Stimulated activated CD4-positive, alpha-beta T cell treated with anti-CD3 and anti-CD28 coated beads, Interleukin-4, amount 100 ng/mL, for 4 hours (primary cell): ENCODE measurements around the gene PLEKHM3.

Experiments
- DNase-seq, 2 experiments: peaks; one replicate each; pipeline ENCODE4 v3.0.0-alpha.2; 2020

The PLEKHM3 gene

GRCh38 chr2:207783514-207783913 is 241.8 kb downstream of the PLEKHM3 start:
- DNase-seq = no peak

GRCh38 chr2:207782238-207783030 is 242.9 kb downstream of the PLEKHM3 start:
- no peak for DNase-seq

GRCh38 chr2:207779523-207779922 is 245.8 kb downstream of the PLEKHM3 start:
- DNase-seq = no peak

- no peak for DNase-seq
Observed at GRCh38 chr2:207778298-207778882, 246.9 kb downstream of the PLEKHM3 start.

- no peak for DNase-seq
Observed at GRCh38 chr2:207777124-207777523, 248.2 kb downstream of the PLEKHM3 start.

GRCh38 chr2:207775473-207775872 is 249.9 kb downstream of the PLEKHM3 start:
- DNase-seq = no peak

- DNase-seq = no peak
Observed at GRCh38 chr2:207772844-207773205, 252.5 kb downstream of the PLEKHM3 start.

- peak in 1 of 2 experiments; percentile 38 for DNase-seq
Observed at GRCh38 chr2:207772081-207772843, 253.1 kb downstream of the PLEKHM3 start.

- DNase-seq = no peak
Observed at GRCh38 chr2:207771421-207771820, 253.9 kb downstream of the PLEKHM3 start.
